DND-41 (cell line): ENCODE data around the gene RANBP9.

Experiments
- ATAC-seq: fragments of 200-7000 bp; cut with Tn5 transposase; 3 replicates; pipeline ENCODE4 v1.9.1; 2021; ENCODE audit warnings: low read depth; ENCODE audit not compliant: insufficient read depth
- DNase-seq: peaks from one replicate; pipeline ENCODE4 v3.0.0-alpha.2; 2020
- H2AFZ ChIP-seq: 2 replicates; pipeline ENCODE4 v1.6.0; 2012; ENCODE audit warnings: low read depth, low read length
- H3K27ac ChIP-seq: 2 replicates; pipeline ENCODE4 v1.5.1; 2012; ENCODE audit warnings: low read length, inconsistent platforms
- H3K27me3 ChIP-seq: fragments of 200-600 bp; sonication (generic); 2 replicates; pipeline ENCODE4 v1.6.0; 2012; ENCODE audit warnings: low read length, mild to moderate bottlenecking, inconsistent platforms; ENCODE audit not compliant: insufficient read depth, poor library complexity
- H3K36me3 ChIP-seq: 2 replicates; pipeline ENCODE4 v1.5.1; 2012; ENCODE audit warnings: low read length, inconsistent platforms; ENCODE audit not compliant: insufficient read depth
- H3K4me1 ChIP-seq: 2 replicates; pipeline ENCODE4 v1.5.1; 2012; ENCODE audit warnings: mild to moderate bottlenecking, low read length; ENCODE audit not compliant: insufficient read depth
- H3K4me2 ChIP-seq: 2 replicates; pipeline ENCODE4 v1.6.0; 2012; ENCODE audit warnings: mild to moderate bottlenecking, moderate library complexity, low read length, inconsistent platforms; ENCODE audit not compliant: insufficient read depth
- H3K4me3 ChIP-seq, 2 experiments: fragments of 200-600 bp in 1 of 2; shearing (Covaris generic) in 1 of 2; 2 replicates each; pipeline ENCODE4 v1.5.1; 2012 to 2016; ENCODE audit warnings: inconsistent platforms in 2 of 2, low read length in 2 of 2, mild to moderate bottlenecking in 2 of 2, low read depth in 1 of 2, moderate library complexity in 1 of 2
- H3K79me2 ChIP-seq: 2 replicates; pipeline ENCODE4 v1.6.0; 2012; ENCODE audit warnings: low read length, inconsistent platforms; ENCODE audit not compliant: insufficient read depth
- H3K9ac ChIP-seq: 2 replicates; pipeline ENCODE4 v1.6.0; 2012; ENCODE audit warnings: low read depth, mild to moderate bottlenecking, inconsistent platforms, low read length, moderate library complexity
- H3K9me3 ChIP-seq: 2 replicates; pipeline ENCODE4 v1.5.1; 2012; ENCODE audit warnings: low read length, moderate library complexity, mild to moderate bottlenecking, inconsistent platforms; ENCODE audit not compliant: insufficient read depth, severe bottlenecking
- H4K20me1 ChIP-seq: 2 replicates; pipeline ENCODE4 v1.6.0; 2012; ENCODE audit warnings: low read length; ENCODE audit not compliant: insufficient read depth
- CTCF ChIP-seq: IDR thresholded peaks from 2 replicates; pipeline ENCODE4 v1.5.1; 2012; ENCODE audit warnings: borderline replicate concordance, low read length, moderate library complexity, mild to moderate bottlenecking; ENCODE audit not compliant: poor library complexity, severe bottlenecking; ENCODE audit errors: extremely low read depth
- EZH2 ChIP-seq: IDR thresholded peaks from 3 replicates; pipeline ENCODE4 v1.6.1; 2012; ENCODE audit warnings: borderline replicate concordance, low read depth, mild to moderate bottlenecking, moderate library complexity, low read length, inconsistent platforms; ENCODE audit not compliant: severe bottlenecking

Gene RANBP9

GRCh38 chr6:13615792-13616120 is 95.9 kb downstream of the RANBP9 start:
- Histone ChIP-seq H2AFZ (peak overlapping the region; percentile 63), H4K20me1 (peaks cover 29% of the 10 kb centered on the region), H3K9me3 (no peaks in the 10 kb centered on the region), H3K27ac (peak overlapping the region; percentile 68), H3K79me2 (peaks cover 53% of the 10 kb centered on the region), H3K4me3 (peak overlapping the region; percentile 68 to 84), H3K27me3 (no peaks in the 10 kb centered on the region), H3K9ac (peak overlapping the region; percentile 71), H3K36me3 (peaks cover 40% of the 10 kb centered on the region), H3K4me2 (peak overlapping the region; percentile 94), H3K4me1 (peaks cover 34% of the 10 kb centered on the region)
- TF ChIP-seq CTCF (no peak), EZH2 (no peak)
- ATAC-seq (peak; percentile 55), DNase-seq (peak; percentile 61)

GRCh38 chr6:13614926-13615791 is 96.5 kb downstream of the RANBP9 start, which contains the start of gene NOL7:
TSS of gene NOL7 (plus strand) at chr6:13615335. CDS start at chr6:13615359, 24 bp downstream.
- peaks cover 29% of the 10 kb centered on the region for H4K20me1 ChIP-seq
- peaks cover 34% of the 10 kb centered on the region for H3K36me3 ChIP-seq
- ATAC-seq (peak; percentile 88), DNase-seq (peak; percentile 97)
- peak within 1 kb of the TSS; percentile 81 for H3K27ac ChIP-seq
- peak within 1 kb of the TSS; percentile 94 for H3K4me2 ChIP-seq
- H3K4me3 ChIP-seq: peak within 1 kb of the TSS; percentile 68 to 84
- H3K9ac ChIP-seq: peak within 1 kb of the TSS; percentile 71
- peaks cover 34% of the 10 kb centered on the region for H3K4me1 ChIP-seq
- peak within 1 kb of the TSS; percentile 83 for H2AFZ ChIP-seq
- no peaks in the 10 kb centered on the region for H3K27me3 ChIP-seq
- peak; percentile 96 for TF ChIP-seq CTCF
- no peak for TF ChIP-seq EZH2
- H3K79me2 ChIP-seq: peaks cover 53% of the 10 kb centered on the region
- no peaks in the 10 kb centered on the region for H3K9me3 ChIP-seq

- Histone ChIP-seq H3K4me3 (peak overlapping the region; percentile 68 to 84; a peak in 3 of 4 replicates), H2AFZ (peak overlapping the region; percentile 83), H3K9ac (peak overlapping the region; percentile 71), H3K4me1 (peaks cover 34% of the 10 kb centered on the region), H3K79me2 (peaks cover 48% of the 10 kb centered on the region), H3K9me3 (no peaks in the 10 kb centered on the region), H4K20me1 (peaks cover 28% of the 10 kb centered on the region), H3K27ac (peak overlapping the region; percentile 81), H3K36me3 (peaks cover 25% of the 10 kb centered on the region), H3K4me2 (peak overlapping the region; percentile 94), H3K27me3 (no peaks in the 10 kb centered on the region)
- TF ChIP-seq CTCF: no peak
- TF ChIP-seq EZH2: no peak
- DNase-seq (peak; percentile 52), ATAC-seq (peak; percentile 37)
Measured at GRCh38 chr6:13614126-13614925, 97.3 kb downstream of the RANBP9 start.
